ENCODE data around the gene CT55. TPM values are rescaled to one million over a fixed set of nuclear protein-coding genes. Genes with fewer than 3 reads are reported as not detected.
"Not testable (repeated sequence)": the region's sequence is repeated elsewhere in the genome, so short reads cannot be mapped to it uniquely, and the experiment has no call there.

CT55 gene
- total RNA-seq, 1 experiment from 2014 or later, result not detected

DNA sequence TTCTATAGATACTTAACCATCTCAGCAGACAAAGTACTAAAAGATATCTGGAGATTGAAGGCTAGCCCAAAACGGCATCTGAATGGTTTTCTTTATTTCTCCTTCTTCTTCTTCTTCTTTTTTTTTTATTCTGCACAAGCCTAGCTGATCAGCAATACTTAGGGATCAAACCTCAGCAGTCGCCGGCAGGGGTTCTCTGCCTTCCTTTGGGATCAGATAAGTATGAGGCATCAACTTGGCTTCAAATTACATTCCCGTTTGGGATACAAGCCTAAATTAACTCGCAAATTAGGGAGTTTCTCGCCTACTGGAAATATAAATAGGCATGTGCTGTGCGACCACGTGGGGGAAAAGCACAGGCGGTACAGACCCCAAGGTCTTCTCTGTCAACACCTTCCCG lies 730 bp downstream of the CT55 start:
- no peaks in the 10 kb centered on the region for H3K79me2 ChIP-seq (ENCODE audit: low read depth)
- no peak for DNase-seq
- no peak overlapping the region for H3K4me3 ChIP-seq
- H3K27me3 ChIP-seq (ENCODE audit: insufficient read depth, low read depth), result peaks cover 80% of the 10 kb centered on the region
- H3K4me2 ChIP-seq, result no peak overlapping the region
- H3K36me3 ChIP-seq (ENCODE audit: low read depth), result no peaks in the 10 kb centered on the region
- BruUV-seq (replicated peaks), result no TSS peak
- POLR2A ChIA-PET (ENCODE audit: unreplicated experiment), result no interaction called here
- no peaks in the 10 kb centered on the region for H3K9me2 ChIP-seq (ENCODE audit: insufficient read depth)
- H3K27ac ChIP-seq, result no peak overlapping the region
- CTCF ChIA-PET, result no interaction called here
- H3K9me3 ChIP-seq (ENCODE audit: insufficient read depth, low read depth), result no peaks in the 10 kb centered on the region
- TF ChIP-seq, protein P1, sequence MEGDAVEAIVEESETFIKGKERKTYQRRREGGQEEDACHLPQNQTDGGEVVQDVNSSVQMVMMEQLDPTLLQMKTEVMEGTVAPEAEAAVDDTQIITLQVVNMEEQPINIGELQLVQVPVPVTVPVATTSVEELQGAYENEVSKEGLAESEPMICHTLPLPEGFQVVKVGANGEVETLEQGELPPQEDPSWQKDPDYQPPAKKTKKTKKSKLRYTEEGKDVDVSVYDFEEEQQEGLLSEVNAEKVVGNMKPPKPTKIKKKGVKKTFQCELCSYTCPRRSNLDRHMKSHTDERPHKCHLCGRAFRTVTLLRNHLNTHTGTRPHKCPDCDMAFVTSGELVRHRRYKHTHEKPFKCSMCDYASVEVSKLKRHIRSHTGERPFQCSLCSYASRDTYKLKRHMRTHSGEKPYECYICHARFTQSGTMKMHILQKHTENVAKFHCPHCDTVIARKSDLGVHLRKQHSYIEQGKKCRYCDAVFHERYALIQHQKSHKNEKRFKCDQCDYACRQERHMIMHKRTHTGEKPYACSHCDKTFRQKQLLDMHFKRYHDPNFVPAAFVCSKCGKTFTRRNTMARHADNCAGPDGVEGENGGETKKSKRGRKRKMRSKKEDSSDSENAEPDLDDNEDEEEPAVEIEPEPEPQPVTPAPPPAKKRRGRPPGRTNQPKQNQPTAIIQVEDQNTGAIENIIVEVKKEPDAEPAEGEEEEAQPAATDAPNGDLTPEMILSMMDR (conservative IDR thresholded peaks at IDR 0.05), result no peak
- TF ChIP-seq EZH2 (IDR thresholded peaks at IDR 0.05; ENCODE audit: low read depth), result no peak
- H4K20me1 ChIP-seq (ENCODE audit: insufficient read depth), result no peaks in the 10 kb centered on the region
- intact Hi-C loops (cut with micrococcal nuclease; ENCODE audit: unreplicated experiment), result no loop called here
- H2AFZ ChIP-seq, result no peak overlapping the region
- no peaks in the 10 kb centered on the region for H3F3A ChIP-seq (ENCODE audit: insufficient read depth, low read depth)
- H3K4me1 ChIP-seq (replicated peaks; ENCODE audit: insufficient read depth), result no peaks in the 10 kb centered on the region

- H3K4me2 ChIP-seq; H3F3A ChIP-seq (ENCODE audit: insufficient read depth, low read depth); H2AFZ ChIP-seq; H3K4me3 ChIP-seq; H3K27ac ChIP-seq; DNase-seq; POLR2A ChIA-PET (ENCODE audit: unreplicated experiment); CTCF ChIA-PET; H3K36me3 ChIP-seq (ENCODE audit: low read depth); BruUV-seq (replicated peaks); H3K4me1 ChIP-seq (replicated peaks; ENCODE audit: insufficient read depth); intact Hi-C loops (cut with micrococcal nuclease; ENCODE audit: unreplicated experiment); H3K79me2 ChIP-seq (ENCODE audit: low read depth); H3K9me3 ChIP-seq (ENCODE audit: insufficient read depth, low read depth); H3K9me2 ChIP-seq (ENCODE audit: insufficient read depth); H4K20me1 ChIP-seq (ENCODE audit: insufficient read depth): not testable (repeated sequence)
- peaks cover 86% of the 10 kb centered on the region for H3K27me3 ChIP-seq (ENCODE audit: insufficient read depth, low read depth)
Observed at GRCh38 chrX:135169534-135169933, 1.7 kb downstream of the CT55 start.

- no peaks in the 10 kb centered on the region for H3K79me2 ChIP-seq (ENCODE audit: low read depth)
- no peaks in the 10 kb centered on the region for H4K20me1 ChIP-seq (ENCODE audit: insufficient read depth)
- POLR2A ChIA-PET (ENCODE audit: unreplicated experiment), result no interaction called here
- peaks cover 87% of the 10 kb centered on the region for H3K27me3 ChIP-seq (ENCODE audit: insufficient read depth, low read depth)
- TF ChIP-seq EZH2 (IDR thresholded peaks at IDR 0.05; ENCODE audit: low read depth), result no peak
- TF ChIP-seq, protein P1 (conservative IDR thresholded peaks at IDR 0.05), result no peak
- H2AFZ ChIP-seq, result no peak overlapping the region
- no peak overlapping the region for H3K27ac ChIP-seq
- CTCF ChIA-PET, result no interaction called here
- no peaks in the 10 kb centered on the region for H3F3A ChIP-seq (ENCODE audit: insufficient read depth, low read depth)
- H3K36me3 ChIP-seq (ENCODE audit: low read depth), result no peaks in the 10 kb centered on the region
- H3K9me2 ChIP-seq (ENCODE audit: insufficient read depth), result no peaks in the 10 kb centered on the region
- no TSS peak for BruUV-seq (replicated peaks)
- no peak overlapping the region for H3K4me2 ChIP-seq
- intact Hi-C loops (cut with micrococcal nuclease; ENCODE audit: unreplicated experiment), result no loop called here
- no peak overlapping the region for H3K4me3 ChIP-seq
- DNase-seq, result no peak
- no peaks in the 10 kb centered on the region for H3K4me1 ChIP-seq (replicated peaks; ENCODE audit: insufficient read depth)
- H3K9me3 ChIP-seq (ENCODE audit: insufficient read depth, low read depth), result no peaks in the 10 kb centered on the region
Observed at GRCh38 chrX:135168486-135168885, 2.7 kb downstream of the CT55 start.

DNA sequence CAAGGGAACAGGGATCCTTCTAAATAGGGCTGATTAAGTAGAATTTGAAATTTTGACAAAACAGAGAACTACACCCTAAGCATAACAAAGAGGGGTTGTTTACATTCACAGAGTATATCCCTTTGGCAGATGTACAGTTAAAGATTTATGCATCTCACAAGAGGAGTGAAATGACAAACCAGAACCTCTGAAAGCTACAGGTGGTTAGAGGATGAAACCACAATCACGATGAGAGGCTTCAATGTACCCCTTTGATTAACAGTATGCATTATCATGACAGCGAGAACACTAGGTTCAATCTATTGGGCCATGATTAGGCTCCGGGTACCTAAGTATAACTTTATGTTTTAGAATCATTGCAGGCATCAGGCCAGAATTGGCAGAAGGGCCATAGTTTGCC lies 16.5 kb downstream of the CT55 start:
- DNase-seq; POLR2A ChIA-PET (ENCODE audit: unreplicated experiment); intact Hi-C loops (cut with micrococcal nuclease; ENCODE audit: unreplicated experiment); H3K79me2 ChIP-seq (ENCODE audit: low read depth); H3K9me3 ChIP-seq (ENCODE audit: insufficient read depth, low read depth); CTCF ChIA-PET; H3K4me1 ChIP-seq (replicated peaks; ENCODE audit: insufficient read depth); H4K20me1 ChIP-seq (ENCODE audit: insufficient read depth); H2AFZ ChIP-seq; H3K36me3 ChIP-seq (ENCODE audit: low read depth); H3K27ac ChIP-seq; BruUV-seq (replicated peaks); H3K4me2 ChIP-seq; H3F3A ChIP-seq (ENCODE audit: insufficient read depth, low read depth); H3K9me2 ChIP-seq (ENCODE audit: insufficient read depth); H3K4me3 ChIP-seq: not testable (repeated sequence)
- peaks cover 16% of the 10 kb centered on the region for H3K27me3 ChIP-seq (ENCODE audit: insufficient read depth, low read depth)

DNA sequence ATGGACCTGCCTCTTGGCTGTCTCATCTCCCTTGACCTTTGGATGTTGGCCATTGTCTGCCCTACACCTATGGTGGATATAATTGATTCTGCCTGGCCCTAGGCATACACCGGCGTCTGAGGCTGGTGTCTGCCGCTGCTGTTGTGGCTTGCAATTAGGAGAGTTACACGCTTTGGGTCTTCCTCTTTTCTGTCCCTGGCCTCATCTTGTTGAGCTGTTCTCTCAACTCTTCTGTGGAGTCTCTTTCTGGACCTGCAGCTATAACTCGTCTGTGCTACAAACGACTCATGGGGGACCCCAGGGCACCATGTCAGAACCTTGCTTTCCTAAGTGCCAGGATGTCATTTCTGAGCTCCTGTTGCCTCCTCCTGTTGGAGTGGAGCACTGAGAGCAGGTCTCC lies 45.1 kb downstream of the CT55 start:
- H3K36me3 ChIP-seq (ENCODE audit: low read depth); H3F3A ChIP-seq (ENCODE audit: insufficient read depth, low read depth); H2AFZ ChIP-seq; H4K20me1 ChIP-seq (ENCODE audit: insufficient read depth); BruUV-seq (replicated peaks); H3K27me3 ChIP-seq (ENCODE audit: insufficient read depth, low read depth); DNase-seq; intact Hi-C loops (cut with micrococcal nuclease; ENCODE audit: unreplicated experiment); H3K4me1 ChIP-seq (replicated peaks; ENCODE audit: insufficient read depth); H3K79me2 ChIP-seq (ENCODE audit: low read depth); H3K4me2 ChIP-seq; H3K9me3 ChIP-seq (ENCODE audit: insufficient read depth, low read depth); H3K27ac ChIP-seq; H3K4me3 ChIP-seq; CTCF ChIA-PET; H3K9me2 ChIP-seq (ENCODE audit: insufficient read depth); POLR2A ChIA-PET (ENCODE audit: unreplicated experiment): not testable (repeated sequence)

DNA sequence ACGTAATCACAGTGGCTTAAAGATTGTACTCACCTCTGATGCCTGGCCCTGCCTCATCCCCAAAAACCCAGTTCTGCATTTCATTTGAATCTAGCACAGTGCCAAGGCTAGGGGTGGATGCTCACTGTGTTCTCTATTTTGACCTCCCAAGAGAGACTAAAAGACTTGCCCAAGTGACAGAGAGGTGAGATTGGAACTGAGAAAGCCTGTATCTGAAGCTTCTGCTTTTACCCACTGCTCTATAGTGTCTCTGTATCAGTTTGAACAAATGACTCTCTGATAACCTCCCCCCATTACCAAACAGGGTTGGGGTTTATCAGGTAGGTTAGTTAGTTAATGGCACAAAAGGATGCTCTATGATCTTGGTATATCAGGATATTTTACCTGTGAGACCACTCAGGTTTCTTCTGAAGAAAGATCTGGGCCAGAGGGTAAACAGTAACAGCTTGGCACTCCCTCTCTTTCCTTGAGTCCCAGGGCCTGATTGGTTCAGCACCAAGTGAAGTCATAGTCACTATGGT lies 51.1 kb downstream of the CT55 start, which contains the start of gene ETDB:
ETDB (minus strand) TSS at position 471 of the 521 bp plus-strand sequence. CDS start 1,265 bp downstream, outside the sequence.
- H3K4me2 ChIP-seq; H3K36me3 ChIP-seq (ENCODE audit: low read depth); H3K27ac ChIP-seq; POLR2A ChIA-PET (ENCODE audit: unreplicated experiment); H3K9me3 ChIP-seq (ENCODE audit: insufficient read depth, low read depth); DNase-seq; intact Hi-C loops (cut with micrococcal nuclease; ENCODE audit: unreplicated experiment); H3K4me3 ChIP-seq; H3K4me1 ChIP-seq (replicated peaks; ENCODE audit: insufficient read depth); H3K79me2 ChIP-seq (ENCODE audit: low read depth); H3K9me2 ChIP-seq (ENCODE audit: insufficient read depth); H3F3A ChIP-seq (ENCODE audit: insufficient read depth, low read depth); H3K27me3 ChIP-seq (ENCODE audit: insufficient read depth, low read depth); H4K20me1 ChIP-seq (ENCODE audit: insufficient read depth); CTCF ChIA-PET; H2AFZ ChIP-seq; BruUV-seq (replicated peaks): not testable (repeated sequence)
